HTERT RPE-1 (cell line): ENCODE data around the gene DET1.
"Not testable (repeated sequence)": the region's sequence is repeated elsewhere in the genome, so short reads cannot be mapped to it uniquely, and the experiment has no call there.

Experiments used
- in situ Hi-C: fragments of 300-500 bp; cut with MboI; formaldehyde crosslinking; loops from 4 replicates; pipeline ENCODE4 v1.14.3; 2020; ENCODE audit warnings: low sequenced_read_pairs

DET1 gene

GRCh38 chr15:88541111-88541510 is 5.4 kb downstream of the DET1 start:
- in situ Hi-C loops: not testable (repeated sequence)

- in situ Hi-C loops: not testable (repeated sequence)
These were observed 6.1 kb downstream of the DET1 start for GRCh38 chr15:88540350-88540749.

GRCh38 chr15:88539441-88539840 is 7.0 kb downstream of the DET1 start:
- in situ Hi-C loops: no loop called here

- in situ Hi-C loops: no loop called here
These were observed 7.5 kb downstream of the DET1 start for GRCh38 chr15:88538972-88539371.

GRCh38 chr15:88537591-88538317 is 8.7 kb downstream of the DET1 start:
- in situ Hi-C loops: no loop called here

GRCh38 chr15:88535607-88536313 is 10.7 kb downstream of the DET1 start:
- in situ Hi-C loops: no loop called here

GRCh38 chr15:88535100-88535499 is 11.4 kb downstream of the DET1 start:
- in situ Hi-C loops: no loop called here

GRCh38 chr15:88533376-88533775 is 13.1 kb downstream of the DET1 start:
- in situ Hi-C loops: no loop called here

GRCh38 chr15:88529021-88529630 is 17.4 kb downstream of the DET1 start:
- in situ Hi-C loops: no loop called here

GRCh38 chr15:88526247-88526879 is 20.1 kb downstream of the DET1 start:
- in situ Hi-C loops: no loop called here

GRCh38 chr15:88525418-88525817 is 21.1 kb downstream of the DET1 start:
- in situ Hi-C loops: no loop called here

- in situ Hi-C loops: not testable (repeated sequence)
These were observed 22.4 kb downstream of the DET1 start for GRCh38 chr15:88524094-88524493.

GRCh38 chr15:88518903-88519302 is 27.6 kb downstream of the DET1 start:
- in situ Hi-C loops: no loop called here

GRCh38 chr15:88513195-88513594 is 33.3 kb downstream of the DET1 start:
- in situ Hi-C loops: no loop called here

GRCh38 chr15:88512601-88513000 is 33.9 kb downstream of the DET1 start:
- in situ Hi-C loops: no loop called here

GRCh38 chr15:88512078-88512477 is 34.4 kb downstream of the DET1 start:
- in situ Hi-C loops: no loop called here

GRCh38 chr15:88511161-88511560 is 35.3 kb downstream of the DET1 start:
- in situ Hi-C loops: no loop called here

- in situ Hi-C loops: no loop called here
These were observed 36.5 kb downstream of the DET1 start for GRCh38 chr15:88509964-88510363.

- in situ Hi-C loops: no loop called here
These were observed 37.2 kb downstream of the DET1 start for GRCh38 chr15:88509321-88509720.

- in situ Hi-C loops: no loop called here
These were observed 39.9 kb downstream of the DET1 start for GRCh38 chr15:88506628-88507027.

- in situ Hi-C loops: no loop called here
These were observed 40.8 kb downstream of the DET1 start for GRCh38 chr15:88505721-88506120.

GRCh38 chr15:88504445-88504844 is 42.0 kb downstream of the DET1 start:
- in situ Hi-C loops: no loop called here
